ENCODE measurements around the gene C16orf74.

Gene C16orf74

DNA sequence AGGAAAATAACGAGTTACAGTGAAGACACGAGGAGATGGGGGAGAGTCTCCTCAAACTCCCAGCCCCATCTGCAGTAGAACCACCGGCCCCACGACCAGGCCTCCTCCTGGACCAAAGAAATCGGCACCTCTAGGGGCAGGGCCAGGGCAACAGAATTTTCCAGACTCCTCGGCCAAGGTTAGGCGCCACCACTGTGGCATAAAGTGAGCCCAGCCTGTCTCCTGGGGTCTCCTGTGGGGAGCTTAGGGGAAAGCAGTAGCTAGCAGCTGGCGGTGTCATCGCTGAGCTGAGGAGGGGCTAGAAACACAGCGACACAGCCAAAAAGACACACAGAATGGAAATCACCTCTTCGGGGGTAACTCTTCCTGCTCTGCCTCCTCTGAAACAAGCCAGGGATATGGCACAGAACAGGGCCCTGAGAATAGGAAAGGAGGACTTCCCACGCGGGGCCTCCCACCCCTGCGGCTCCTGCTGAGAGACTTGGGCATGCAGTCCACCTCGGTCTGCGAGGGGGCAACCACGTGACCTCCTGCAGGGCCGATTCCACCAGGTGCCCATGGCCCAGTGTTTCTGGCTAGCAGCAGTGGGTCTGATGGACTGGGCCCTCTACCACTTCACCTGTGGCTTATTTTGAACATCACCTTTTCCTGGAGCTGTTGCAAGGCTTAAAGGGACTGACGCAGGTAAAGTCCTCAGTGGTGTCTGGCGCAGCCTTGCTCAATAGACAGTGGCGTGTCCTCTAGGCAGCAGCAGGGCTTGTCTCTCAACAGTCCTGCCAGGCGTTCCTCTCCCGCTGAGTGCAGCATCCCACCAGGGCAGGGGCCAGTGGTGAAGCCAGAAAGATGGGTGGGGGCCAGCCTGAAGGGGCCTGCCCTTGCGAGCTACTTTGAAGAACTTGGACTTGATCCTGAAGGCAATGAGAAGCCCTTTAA is 55.4 kb downstream of the C16orf74 start:
- no peak for DNase-seq (ENCODE audit: low read depth)

DNA sequence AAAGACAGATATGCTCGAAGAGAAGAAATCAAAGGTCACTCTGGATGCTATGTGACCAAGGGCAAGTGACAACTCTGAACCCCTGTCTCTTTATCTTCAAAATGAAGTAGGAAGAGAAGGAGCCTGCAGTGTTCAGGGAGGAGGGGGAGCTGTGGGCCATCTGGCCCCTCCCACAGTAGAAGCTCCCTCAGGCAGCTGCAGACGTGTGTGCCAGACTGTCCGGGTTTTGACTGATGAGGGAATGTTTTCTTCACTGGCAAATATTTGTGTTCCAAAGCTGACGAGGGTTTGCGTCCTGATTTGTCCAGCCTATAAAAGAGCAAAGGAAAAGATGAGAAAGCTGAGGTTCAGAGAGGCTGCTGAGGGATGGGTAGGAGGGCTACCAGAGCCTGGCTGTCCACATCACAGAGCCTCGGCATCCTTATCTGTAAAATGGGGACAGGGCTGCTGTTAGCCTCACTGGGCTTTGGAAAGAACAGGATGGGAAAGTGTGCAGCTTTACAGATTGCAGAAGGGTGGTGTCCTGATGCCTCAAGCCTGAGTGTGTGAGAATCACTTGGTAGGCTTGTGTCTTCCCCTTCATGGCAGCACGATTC is 60.3 kb downstream of the C16orf74 start:
- no peak for DNase-seq (ENCODE audit: low read depth)

DNA sequence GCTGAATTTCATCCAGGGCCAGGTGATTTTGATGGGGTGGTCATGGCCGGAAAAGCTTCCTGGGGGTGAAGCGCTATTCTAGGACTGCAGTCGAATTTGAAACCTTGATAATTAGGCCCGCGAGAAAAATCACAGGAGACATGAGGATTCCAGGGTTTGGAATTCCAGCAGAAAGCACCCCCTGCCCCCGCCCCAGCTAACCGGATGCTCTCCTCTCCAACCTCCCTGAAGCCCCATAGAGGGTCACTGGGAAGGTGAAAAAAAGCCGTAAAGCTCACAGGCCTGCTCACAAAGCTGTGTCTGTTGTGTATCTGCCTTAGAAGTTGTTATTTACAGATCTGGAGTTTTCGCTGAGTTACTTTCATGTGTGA is 61.0 kb downstream of the C16orf74 start:
- no peak for DNase-seq (ENCODE audit: low read depth)

DNA sequence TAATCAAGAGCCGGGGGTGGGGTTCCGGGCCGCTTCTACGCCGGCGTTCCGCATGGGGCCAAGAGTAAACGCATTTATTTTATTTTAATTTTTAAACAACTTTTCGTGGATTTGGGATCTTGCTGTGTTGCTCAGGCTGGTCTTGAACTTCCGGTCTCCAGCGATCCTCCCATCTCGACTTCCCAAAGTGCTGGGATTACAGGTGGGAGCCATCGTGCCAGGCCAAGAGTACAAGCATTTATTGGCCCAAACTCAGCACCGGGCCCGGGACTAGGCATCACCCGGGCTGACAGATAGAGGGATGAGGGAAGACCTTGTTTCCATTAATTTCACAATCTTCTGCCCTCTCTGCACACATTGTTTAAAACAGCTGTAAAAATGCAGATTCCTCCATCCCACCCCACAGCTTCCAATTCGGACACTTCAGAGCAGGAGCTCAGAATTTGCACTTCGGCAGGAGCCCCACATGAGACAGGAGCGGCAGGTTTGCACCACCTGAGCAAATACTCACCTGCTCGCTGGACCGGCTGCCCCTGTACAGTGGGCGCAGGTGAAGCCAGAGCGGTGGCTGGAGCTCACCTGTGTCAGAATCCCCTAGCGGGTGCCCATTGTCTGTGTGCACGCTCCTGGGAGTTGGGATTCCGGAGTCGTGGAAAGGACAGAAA is 61.5 kb downstream of the C16orf74 start:
- DNase-seq (ENCODE audit: low read depth): no peak

DNA sequence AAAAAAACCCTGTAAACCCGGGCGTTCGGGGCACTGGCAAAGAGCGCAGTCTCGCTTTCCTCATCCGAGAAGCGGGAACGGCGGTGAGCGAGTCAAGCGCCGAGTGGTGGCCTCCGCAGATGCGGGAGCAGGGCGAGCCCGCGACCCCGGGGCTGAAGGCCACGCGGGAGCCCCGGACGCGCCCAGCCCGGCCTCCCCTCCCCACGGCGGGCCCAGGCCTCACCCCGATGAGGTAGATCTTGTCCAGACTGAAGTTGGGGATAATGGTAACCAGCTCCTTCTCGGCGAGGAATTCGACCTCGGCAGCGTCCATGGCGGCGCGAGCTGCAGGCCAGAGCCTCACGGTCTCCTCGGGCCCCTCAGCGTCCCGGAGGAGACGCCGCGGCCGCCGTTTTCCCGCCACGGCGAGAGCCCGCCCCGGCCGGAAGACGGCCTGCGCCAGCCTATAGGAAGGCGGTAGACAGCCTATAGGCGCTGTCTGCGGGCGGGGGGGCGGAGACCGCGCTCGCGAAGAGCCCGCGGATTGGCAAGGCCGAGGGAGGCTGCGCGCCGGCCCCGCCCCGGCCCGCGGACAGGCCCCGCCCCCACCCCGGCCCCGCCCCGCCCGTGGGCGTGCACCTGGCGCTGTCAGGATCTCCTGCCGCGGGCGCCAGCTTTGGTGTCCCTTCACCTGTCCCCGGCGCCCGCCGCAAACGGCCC is 62.2 kb downstream of the C16orf74 start, which contains the start of gene GINS2:
Gene GINS2 (minus strand): TSS at position 369 of the 699 bp plus-strand sequence. CDS start 56 bp downstream, at position 313.
- DNase-seq (ENCODE audit: low read depth): peak; percentile 95

DNA sequence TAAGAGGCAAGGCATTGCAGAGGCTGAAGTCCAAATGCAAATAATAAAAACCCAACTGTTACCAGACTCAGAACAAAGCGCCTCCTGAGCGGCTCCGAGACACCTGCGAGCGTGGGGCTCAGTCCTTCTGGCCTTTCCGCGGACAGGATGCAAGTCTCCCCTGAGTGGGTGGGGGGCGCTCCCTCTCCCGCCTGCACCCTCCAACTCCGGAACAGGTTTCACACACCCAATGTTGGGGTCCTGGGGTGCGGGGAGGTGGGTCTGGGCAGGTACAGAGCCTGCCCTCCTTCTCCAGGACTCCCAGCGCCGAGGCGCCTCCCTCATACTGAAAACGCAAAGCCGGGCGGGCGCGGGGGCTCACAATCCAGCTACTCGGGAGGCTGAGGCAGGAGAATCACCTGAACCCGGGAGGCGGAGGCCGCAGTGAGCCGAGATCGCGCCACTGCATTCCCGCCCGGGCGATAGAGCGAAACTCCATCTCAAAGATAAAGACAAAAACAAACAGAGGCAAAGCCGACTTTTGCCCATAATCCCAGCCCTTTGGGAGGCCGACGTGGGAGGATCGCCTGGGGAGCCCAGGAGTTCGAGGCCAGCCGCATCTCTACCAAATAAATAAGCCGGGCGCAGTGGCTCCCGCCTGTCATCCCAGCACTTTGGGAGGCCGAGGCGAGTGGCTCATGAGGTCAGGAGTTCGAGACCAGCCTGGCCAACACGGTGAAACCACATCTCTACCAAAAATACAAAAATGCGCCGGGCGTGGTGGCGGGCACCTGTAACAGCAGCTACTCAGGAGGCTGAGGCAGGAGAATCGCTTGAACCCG is 63.0 kb downstream of the C16orf74 start:
- DNase-seq (ENCODE audit: low read depth): no peak

DNA sequence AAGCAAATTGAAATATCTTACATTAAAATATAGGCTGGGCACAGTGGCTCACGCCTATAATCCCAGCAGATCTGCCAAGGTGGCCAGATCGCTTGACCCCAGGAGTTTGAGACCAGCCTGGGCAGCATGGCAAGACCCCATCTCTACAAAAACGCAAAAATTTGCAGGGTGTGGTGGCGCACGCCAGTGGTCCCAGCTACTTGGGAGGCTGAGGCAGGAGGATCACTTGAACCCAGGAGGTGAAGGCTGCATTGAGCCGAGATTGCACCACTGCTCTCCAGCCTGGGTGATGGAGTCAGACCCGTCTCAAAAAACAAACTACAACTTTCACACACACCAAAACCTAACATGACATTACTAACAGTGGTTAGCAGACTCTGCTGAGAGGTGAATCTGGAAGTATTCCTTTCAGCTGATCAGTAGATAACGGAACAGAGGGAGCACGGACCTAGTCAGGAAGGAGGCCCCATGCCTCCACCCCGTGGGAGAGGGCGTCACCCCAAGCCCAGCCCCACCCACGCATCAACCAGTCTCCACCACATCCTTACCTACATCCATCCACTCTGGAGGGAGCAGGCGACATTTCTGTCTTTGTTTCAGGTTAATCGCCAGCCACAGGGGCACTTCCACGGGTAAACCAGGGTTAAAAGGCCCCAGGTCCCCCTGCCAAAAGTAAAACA is 63.8 kb downstream of the C16orf74 start:
- peak; percentile 23 for DNase-seq (ENCODE audit: low read depth)

DNA sequence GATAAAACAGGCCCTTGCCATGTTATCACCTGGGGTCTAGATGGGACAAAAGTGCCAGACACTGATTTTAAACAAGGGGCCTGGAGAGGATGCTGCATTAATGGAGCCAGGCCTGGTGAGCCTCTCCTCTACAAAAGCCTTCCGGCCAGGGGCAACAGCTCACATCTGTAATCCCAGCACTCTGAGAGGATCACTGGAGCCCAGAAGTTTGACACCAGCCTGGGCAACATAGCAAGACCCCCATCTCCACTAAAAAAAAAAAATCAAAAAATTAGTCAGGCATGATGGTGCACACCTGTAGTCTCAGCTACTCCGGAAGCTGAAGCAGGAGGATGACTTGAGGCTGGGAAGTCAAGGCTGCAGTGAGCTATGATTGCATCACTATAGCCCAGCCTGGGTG is 65.6 kb downstream of the C16orf74 start:
- no peak for DNase-seq (ENCODE audit: low read depth)

DNA sequence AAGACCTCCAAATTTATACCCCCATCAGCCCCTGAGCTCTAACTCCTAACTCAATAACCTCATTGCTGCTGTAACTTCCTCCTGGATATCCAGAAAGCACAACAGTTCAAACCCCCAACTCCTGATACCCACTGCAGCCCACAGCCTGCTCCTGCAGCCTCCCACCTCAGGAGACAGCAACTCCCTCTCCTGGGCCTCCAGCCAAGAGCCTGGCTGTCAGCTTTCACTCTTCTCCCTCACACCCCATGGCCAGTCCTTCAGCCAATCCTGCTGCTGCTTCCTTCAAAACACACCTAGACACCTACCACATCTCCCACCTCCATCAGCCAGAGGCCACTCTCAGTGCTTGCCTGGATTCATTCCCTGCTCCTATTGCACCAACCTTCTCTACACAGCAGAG is 67.5 kb downstream of the C16orf74 start:
- no peak for DNase-seq (ENCODE audit: low read depth)

DNA sequence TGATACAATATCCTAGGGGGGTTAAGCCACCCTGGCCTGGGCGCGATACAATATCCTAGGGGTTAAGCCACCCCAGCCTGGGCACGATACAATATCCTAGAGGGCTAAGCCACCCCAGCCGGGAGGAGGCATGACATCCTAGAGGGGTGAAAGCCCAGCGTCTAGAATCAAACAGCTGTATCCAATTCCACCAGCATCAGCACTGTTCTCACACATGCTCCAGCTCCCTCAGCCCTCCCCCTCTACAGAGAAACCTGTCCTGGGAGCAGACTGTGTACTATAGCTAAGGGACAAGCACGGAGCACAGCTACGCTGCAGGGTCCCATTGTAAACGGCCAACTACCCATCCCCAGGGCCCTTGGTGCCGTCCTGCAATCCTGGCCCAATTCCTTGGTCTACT is 68.4 kb downstream of the C16orf74 start:
- no peak for DNase-seq (ENCODE audit: low read depth)

DNA sequence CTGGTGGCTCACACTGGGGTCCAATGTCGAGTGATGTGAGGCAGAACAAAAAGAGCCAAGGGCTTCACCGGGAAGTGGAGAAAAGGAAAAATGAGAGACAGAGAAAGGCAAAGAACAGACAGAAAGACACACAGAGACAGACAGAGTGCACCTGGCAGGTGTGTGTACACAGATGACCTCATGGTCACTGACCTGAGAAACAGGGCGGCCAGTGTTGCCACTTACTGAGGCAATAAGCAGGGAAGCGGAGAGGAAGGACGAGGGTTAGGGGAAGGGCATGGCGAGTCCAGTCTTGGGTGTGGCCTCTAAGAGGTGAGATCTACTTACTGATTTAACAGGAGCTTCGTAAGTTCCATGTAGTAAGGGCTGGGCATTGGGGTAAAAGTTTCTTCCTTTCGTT is 69.6 kb downstream of the C16orf74 start:
- DNase-seq (ENCODE audit: low read depth): no peak

DNA sequence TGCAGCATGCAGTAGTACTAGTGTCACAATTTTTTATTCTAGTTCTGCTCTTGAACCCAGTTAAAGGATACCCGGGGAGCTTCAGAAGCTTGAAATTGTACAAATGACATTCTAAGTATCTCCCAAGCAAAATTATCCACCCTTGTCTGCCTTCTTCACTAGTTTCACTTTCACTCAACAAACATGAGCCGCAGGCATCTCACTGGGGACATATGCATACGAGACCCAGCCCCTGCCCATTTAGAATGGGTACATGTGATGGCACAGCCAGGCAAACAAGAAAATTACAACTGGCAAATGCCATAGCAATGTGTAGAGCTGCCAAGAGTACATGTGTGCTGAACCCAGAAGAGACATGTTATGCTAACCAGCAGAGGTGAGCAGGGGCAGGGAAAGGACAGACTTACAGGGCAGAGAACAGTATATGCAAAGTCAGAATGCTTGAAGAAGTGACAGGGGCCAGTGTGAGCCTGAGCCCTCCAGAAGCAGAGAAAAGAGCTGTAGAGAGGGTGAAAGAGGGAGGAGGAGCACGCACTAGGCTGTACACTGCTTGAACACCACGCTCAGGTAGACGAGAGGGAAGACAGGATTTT is 70.4 kb downstream of the C16orf74 start:
- DNase-seq (ENCODE audit: low read depth): no peak

DNA sequence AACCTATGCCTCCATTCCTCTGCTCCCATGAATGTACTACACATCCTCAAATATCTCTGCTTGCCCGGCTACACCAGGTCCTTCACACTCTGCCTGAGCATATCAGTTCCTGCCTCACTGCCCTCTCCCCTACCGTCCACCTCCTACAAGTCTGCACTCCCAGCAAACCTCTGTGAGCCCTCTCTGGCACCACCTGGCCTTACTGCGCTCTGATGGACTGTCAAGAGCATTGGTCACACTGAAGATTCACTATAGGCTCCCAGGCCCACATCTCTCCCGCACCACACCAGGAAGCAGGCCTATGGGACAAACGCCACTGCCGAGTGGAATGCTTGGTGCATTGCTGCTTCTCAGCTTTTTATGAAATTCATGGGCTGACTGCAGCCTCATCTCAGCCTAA is 71.0 kb downstream of the C16orf74 start:
- no peak for DNase-seq (ENCODE audit: low read depth)

DNA sequence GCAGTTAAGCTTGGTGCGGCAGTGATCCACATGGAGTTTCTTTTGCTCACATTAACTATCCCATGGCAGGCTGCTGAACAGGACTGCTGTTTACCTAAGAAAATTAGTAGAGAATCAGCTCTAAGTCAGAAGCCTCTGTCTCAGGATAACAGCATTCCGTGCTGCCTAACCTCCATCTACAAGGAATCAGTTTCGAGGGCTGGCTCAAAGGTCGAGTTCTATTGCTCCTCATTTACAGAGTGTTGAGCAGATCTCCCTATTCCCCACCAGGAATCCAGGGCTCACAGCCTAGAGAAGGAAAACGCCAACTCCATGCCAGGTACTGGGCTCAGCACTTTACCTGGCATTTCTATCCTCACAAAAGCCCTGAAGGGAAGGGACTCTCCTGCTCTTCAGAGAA is 72.1 kb downstream of the C16orf74 start:
- DNase-seq (ENCODE audit: low read depth): no peak

DNA sequence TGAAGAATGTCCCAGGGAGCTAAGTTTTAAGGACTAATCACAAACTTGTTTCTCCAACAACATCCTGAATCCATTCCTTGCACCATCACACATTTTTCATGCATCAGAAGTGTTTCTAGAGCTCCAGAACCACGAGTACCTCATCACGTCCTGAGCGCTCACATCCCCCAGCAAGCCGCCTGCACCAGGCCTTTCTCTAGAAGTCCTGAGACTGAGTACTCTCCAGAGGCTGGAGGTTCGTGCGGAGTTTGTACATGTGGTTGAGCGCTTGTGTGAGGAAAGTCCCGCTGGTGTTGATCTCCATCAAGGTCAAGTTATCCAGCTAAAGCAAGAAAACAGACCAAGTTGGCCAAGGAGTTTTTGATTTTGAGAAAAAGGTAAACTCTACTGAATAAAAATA is 72.9 kb downstream of the C16orf74 start:
- DNase-seq (ENCODE audit: low read depth): no peak

DNA sequence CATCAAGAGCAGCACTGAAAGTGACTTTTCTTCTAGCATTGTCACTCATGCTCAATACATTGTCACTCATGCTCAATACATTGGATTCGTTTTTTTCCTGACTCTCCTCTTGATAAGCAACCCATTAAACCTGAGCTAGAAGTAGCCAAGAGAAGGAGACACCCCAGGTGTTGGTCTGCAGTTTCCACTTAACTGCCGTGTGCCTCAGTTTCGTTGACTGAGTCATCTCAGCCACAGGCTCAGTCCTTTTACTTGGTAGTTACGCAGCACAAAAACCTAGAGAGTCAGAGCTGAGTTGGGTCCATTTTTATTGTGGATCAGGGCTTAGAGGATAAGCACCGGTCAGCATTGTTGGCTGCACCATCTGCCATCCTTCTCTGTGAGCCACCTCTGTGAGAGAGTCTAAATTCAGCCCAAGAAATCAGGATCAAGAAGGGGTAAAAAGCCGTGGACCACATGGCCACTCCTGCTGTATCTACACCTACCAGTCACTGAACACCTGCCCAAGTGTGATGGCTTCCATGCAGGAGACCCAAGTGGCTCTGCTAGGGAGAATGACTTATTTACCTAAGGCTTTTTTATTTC is 73.4 kb downstream of the C16orf74 start:
- no peak for DNase-seq (ENCODE audit: low read depth)

DNA sequence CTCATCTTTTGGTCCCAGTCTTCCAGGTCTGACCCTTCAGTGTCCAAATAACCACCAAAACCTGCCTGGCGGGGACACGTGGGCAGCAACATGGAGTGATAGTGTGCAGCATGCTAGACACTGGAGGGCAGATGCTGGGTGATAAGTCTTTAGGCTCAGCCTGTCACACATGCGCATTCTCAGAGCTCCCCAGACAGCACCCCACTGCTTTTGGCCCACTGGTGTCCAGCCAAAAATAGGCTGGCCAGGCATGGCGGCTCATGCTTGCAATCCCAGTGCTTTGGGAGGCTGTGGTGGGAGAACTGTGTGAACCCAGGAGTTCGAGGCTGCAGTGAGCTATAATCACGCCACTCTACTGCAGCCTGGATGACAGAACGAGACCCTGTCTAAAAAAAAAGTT is 74.4 kb downstream of the C16orf74 start:
- DNase-seq (ENCODE audit: low read depth): no peak

DNA sequence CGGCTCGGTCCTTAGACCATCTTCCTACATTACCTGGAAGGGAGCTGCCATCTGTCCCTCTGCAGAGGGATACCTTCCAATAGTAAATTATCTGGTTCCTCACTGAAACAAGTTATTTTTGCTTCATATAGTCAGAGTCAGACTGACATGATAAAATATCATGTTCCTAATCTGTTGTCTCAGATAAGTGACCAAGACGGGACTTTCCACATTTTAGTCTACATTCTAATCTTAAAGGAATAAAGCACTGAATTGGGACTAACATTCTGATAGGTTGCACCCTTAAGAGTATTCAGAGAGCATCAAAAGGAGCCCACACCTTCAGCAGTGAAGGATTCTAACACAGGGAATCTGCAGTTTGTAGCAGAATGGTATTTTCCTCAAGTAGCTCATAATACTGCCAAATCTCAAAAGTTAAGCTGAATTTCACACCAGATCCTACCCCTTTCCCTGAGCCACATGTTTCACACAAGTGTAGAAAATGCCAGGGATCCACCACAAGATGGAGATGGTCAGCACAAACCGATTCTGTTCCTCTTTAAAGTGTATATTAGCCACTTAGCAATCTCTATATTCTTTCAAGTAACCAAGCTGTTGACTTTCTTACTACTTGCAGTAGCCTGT is 75.5 kb downstream of the C16orf74 start:
- no peak for DNase-seq (ENCODE audit: low read depth)

DNA sequence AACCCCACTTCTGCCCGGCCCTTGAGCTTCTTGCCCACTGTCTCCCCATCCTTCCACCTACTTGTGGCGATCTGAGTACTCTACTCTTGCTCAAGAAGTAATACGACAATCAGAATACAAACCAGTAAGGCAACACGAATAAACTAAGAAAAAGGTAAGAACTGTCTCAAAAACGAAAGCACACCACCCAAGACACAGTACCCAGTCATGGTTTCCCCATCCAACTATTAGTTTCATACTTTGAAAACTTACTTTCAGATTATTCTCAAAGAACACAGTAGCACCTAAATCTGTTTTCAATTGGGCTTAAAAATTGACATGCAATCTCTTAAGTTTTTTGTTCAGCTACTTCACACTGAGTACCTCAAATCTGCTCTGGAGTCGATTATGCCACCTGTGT is 76.1 kb downstream of the C16orf74 start:
- no peak for DNase-seq (ENCODE audit: low read depth)

DNA sequence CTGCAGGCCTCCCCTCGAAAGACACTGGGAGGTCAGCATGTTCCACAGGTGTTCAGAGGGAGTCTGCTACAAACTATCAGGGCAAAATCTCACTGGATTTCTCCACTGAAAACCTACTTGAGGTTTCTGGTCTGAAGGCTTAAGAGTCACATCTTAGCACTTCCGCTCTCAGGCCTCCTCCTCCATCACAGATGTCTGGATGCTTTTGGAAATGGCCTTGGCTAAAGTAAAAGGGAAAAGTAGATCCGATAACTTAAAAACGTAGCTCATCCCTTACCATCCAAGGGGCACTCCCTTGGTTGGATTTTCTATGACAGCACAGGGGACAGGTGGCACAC is 76.5 kb downstream of the C16orf74 start:
- DNase-seq (ENCODE audit: low read depth): no peak

Measured in activated T-cell treated with anti-CD3 and anti-CD28 coated beads for 48 hours (primary cell).